PC-3 (cell line): ENCODE data around the gene MCM7.

Experiments used
- EZH2 ChIP-seq: fragments of 300-600 bp; sonication (generic); IDR thresholded peaks from one replicate; pipeline ENCODE4 v1.6.1; 2017; ENCODE audit warnings: antibody characterized with exemption, mild to moderate bottlenecking, low read length; ENCODE audit not compliant: unreplicated experiment
- EZH2phosphoT487 ChIP-seq: fragments of 300-600 bp; sonication (generic); IDR thresholded peaks from 2 replicates; pipeline ENCODE4 v1.6.1; 2018; ENCODE audit warnings: mild to moderate bottlenecking, antibody characterized with exemption, low read length, borderline replicate concordance
- TF ChIP-seq, protein P1 (sequence below): fragments of 300-600 bp; sonication (generic); conservative IDR thresholded peaks from 2 replicates; pipeline ENCODE4 v1.5.1; 2017; ENCODE audit warnings: antibody characterized with exemption, low read depth, mild to moderate bottlenecking, low read length

DNA sequence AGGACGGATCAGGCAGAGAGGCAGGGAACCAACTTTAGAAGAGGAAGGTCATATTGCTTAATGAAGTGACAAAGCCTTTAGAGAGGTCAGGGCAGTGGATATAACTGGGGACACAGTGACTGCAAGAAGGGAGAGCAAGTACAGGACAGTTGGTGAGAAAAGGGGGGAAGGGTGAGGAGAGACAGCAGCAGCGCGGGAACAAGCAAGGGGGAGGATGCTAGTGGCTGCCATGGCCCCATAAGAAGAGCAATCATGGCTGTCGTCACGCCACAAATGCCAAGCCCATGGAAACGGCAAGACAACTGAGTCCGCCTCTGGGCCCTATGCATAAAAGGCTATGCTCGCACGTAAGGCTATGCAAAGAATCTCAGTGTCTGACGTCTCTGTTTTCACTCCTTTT is 28.7 kb downstream of the MCM7 start:
- TF ChIP-seq, protein P1, sequence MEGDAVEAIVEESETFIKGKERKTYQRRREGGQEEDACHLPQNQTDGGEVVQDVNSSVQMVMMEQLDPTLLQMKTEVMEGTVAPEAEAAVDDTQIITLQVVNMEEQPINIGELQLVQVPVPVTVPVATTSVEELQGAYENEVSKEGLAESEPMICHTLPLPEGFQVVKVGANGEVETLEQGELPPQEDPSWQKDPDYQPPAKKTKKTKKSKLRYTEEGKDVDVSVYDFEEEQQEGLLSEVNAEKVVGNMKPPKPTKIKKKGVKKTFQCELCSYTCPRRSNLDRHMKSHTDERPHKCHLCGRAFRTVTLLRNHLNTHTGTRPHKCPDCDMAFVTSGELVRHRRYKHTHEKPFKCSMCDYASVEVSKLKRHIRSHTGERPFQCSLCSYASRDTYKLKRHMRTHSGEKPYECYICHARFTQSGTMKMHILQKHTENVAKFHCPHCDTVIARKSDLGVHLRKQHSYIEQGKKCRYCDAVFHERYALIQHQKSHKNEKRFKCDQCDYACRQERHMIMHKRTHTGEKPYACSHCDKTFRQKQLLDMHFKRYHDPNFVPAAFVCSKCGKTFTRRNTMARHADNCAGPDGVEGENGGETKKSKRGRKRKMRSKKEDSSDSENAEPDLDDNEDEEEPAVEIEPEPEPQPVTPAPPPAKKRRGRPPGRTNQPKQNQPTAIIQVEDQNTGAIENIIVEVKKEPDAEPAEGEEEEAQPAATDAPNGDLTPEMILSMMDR = no peak
- TF ChIP-seq EZH2phosphoT487 = no peak
- TF ChIP-seq EZH2 = no peak
